HG03378 (cell line): ENCODE results near the gene DDX39A.
"Not testable (repeated sequence)": the region's sequence is repeated elsewhere in the genome, so short reads cannot be mapped to it uniquely, and the experiment has no call there.

Source experiments
- ATAC-seq: cut with Tn5 transposase; IDR thresholded peaks from one replicate; pipeline ENCODE4 v1.9.1; 2021; ENCODE audit warnings: mild to moderate bottlenecking, moderate library complexity; ENCODE audit not compliant: unreplicated experiment

Gene DDX39A

GRCh38 chr19:14419106-14419813, at the start of gene DDX39A:
Gene DDX39A, minus strand, starts transcription at chr19:14419341. Its CDS starts 6,121 bp downstream, at chr19:14413220.
- peak; percentile 81 for ATAC-seq

- no peak for ATAC-seq
Observed at GRCh38 chr19:14467816-14468215, 48.7 kb upstream of the DDX39A start.

GRCh38 chr19:14467391-14467790, 48.2 kb upstream of the DDX39A start:
- no peak for ATAC-seq

GRCh38 chr19:14463747-14464146, 44.6 kb upstream of the DDX39A start:
- no peak for ATAC-seq

GRCh38 chr19:14462401-14462800, 43.3 kb upstream of the DDX39A start:
- not testable (repeated sequence) for ATAC-seq

- no peak for ATAC-seq
Observed at GRCh38 chr19:14460935-14461334, 41.8 kb upstream of the DDX39A start.

- no peak for ATAC-seq
Observed at GRCh38 chr19:14459703-14460102, 40.6 kb upstream of the DDX39A start.

GRCh38 chr19:14452303-14452702, 33.2 kb upstream of the DDX39A start:
- not testable (repeated sequence) for ATAC-seq

- ATAC-seq: no peak
Observed at GRCh38 chr19:14450876-14451275, 31.7 kb upstream of the DDX39A start.

- ATAC-seq: no peak
Observed at GRCh38 chr19:14450168-14450874, 31.2 kb upstream of the DDX39A start.

GRCh38 chr19:14449321-14449720, 30.2 kb upstream of the DDX39A start:
- no peak for ATAC-seq

- ATAC-seq: no peak
Observed at GRCh38 chr19:14446336-14447036, 27.3 kb upstream of the DDX39A start.

- no peak for ATAC-seq
Observed at GRCh38 chr19:14443632-14444216, 24.6 kb upstream of the DDX39A start.

GRCh38 chr19:14442891-14443631, 23.9 kb upstream of the DDX39A start:
- ATAC-seq: no peak

- no peak for ATAC-seq
Observed at GRCh38 chr19:14441041-14441938, 22.1 kb upstream of the DDX39A start.

GRCh38 chr19:14440049-14440448, 20.9 kb upstream of the DDX39A start:
- peak; percentile 69 for ATAC-seq

- no peak for ATAC-seq
Observed at GRCh38 chr19:14439014-14439413, 19.9 kb upstream of the DDX39A start.

- ATAC-seq: no peak
Observed at GRCh38 chr19:14437578-14438140, 18.5 kb upstream of the DDX39A start.

- ATAC-seq: no peak
Observed at GRCh38 chr19:14435320-14436050, 16.3 kb upstream of the DDX39A start.
